NCI-H2196 (cell line): Measurements from ENCODE around the gene DDX49.
A peak's percentile ranks its signal among the peaks of the same experiment; 100 is the strongest.

Experiments used
- DNase-seq: peaks from one replicate; lab custom pipeline; 2025; ENCODE audit not compliant: unreplicated experiment; lab: John Stamatoyannopoulos, UW

DDX49 gene

DNA sequence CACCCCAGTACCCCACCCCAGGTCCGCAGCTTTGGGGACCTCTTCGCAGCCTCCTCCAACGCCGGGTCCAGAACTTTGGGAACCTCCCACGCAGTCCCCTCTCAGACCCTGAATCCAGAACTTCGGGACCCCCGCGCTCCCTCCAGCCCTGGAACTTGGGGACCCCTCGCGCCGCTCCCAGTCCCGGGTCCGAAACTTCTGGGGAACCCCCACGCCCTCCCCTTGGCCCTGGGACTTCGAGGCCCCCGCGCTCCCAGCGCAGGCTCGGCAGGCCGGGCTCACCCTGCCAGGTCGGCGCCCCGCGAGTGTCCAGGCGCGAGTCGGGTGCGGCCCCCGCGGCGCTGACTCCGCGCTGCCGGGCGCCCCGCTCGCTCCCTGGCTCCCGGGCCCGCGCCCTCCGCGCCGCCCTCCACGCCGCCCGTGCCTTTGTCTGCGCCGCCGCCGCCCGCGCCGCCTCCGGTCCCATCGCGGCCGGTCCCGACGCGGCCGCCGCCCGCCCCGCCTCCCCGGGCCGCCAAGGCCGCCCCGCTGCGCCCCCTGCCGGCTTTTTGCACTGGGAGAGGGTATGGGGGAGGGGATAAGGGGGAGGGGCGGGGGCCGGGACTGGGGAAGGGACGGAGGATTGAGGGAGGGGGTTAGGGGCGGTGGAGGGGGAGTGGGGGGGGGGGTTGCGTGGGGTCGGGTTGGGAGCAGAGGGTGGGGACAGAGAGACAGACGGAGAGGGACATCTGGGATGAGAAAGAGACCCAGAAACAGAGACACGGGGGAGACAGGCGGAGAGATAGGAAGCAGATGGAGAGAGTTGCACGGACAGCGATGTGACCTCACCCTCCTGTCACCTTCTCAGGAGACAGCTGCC, 21.5 kb downstream of the DDX49 start, which contains the start of gene HOMER3:
HOMER3 (minus strand) TSS at position 449 of the 859 bp plus-strand sequence. CDS start 2,235 bp downstream, outside the sequence.
- DNase-seq = peak; percentile 86

GRCh38 chr19:18941628-18942354, 22.3 kb downstream of the DDX49 start:
- no peak for DNase-seq

DNA sequence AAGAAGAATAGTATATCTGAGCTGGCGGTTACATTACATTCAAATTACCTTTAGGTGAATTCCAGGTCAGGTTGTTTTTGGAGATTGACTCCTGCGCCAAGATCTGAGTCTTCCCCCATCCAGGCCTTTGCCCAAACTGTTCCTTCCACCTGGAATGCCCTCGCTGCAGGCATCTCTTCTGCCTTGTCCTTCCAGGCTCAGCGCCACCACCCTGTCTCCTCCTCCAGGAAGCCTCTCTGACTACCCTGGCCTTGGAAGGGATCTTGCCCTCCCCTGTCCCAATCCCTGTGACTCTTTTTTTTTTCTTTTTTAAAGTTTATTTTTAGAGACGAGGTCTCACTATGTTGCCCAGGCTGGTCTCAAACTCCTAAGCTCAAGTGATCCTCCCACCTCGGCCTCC, 23.2 kb downstream of the DDX49 start:
- DNase-seq = no peak

- no peak for DNase-seq
Observed at GRCh38 chr19:18943465-18943864, 23.9 kb downstream of the DDX49 start.

GRCh38 chr19:18945297-18945696, 25.8 kb downstream of the DDX49 start:
- no peak for DNase-seq

DNA sequence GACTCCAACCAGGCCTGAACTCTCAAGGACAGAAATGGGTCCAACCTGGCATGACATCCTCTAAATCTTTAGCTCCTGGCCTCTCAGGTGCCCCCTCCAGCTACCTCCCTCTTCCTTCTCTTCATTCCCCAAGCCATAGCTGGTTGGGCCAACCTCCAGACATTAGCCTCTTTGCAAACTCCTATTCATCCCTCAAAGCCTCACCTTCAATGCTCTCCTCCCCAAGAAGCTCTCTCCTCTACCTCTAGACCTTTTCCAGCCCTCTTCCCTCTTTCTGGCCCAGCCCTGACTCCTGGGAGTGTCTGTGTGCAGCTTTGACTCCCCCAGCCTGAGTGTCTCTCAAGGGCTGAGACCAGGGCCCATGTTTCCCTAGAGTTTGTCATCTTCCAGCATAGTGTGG, 26.8 kb downstream of the DDX49 start:
- no peak for DNase-seq

- no peak for DNase-seq
Observed at GRCh38 chr19:18946918-18947317, 27.4 kb downstream of the DDX49 start.

- no peak for DNase-seq
Observed at GRCh38 chr19:18948075-18948975, 28.8 kb downstream of the DDX49 start.

GRCh38 chr19:18948976-18949356, 29.5 kb downstream of the DDX49 start:
- DNase-seq = no peak

GRCh38 chr19:18949858-18950257, 30.3 kb downstream of the DDX49 start:
- no peak for DNase-seq

- no peak for DNase-seq
Observed at GRCh38 chr19:18951721-18952281, 32.3 kb downstream of the DDX49 start.

GRCh38 chr19:18952364-18953003, 33.0 kb downstream of the DDX49 start:
- peak; percentile 40 for DNase-seq

DNA sequence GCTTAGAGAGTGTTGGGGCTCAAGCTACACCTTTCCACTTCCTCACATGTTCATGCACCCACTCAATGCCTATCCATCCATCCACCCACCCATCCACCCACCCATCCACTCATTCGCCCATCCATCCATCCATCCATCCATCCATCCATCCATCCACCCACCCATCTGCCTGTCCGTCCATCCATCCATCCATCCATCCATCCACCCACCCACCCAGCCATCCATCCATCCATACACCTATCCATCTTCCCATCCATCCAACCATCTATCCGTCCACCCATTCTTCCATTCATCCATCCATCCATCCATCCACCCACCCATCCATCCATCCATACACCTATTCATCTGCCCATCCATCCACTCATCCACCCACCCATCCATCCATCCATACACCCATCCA, 34.6 kb downstream of the DDX49 start:
- DNase-seq = no peak

- no peak for DNase-seq
Observed at GRCh38 chr19:18955042-18955441, 35.5 kb downstream of the DDX49 start.

- DNase-seq = no peak
Observed at GRCh38 chr19:18960370-18960769, 40.9 kb downstream of the DDX49 start.

DNA sequence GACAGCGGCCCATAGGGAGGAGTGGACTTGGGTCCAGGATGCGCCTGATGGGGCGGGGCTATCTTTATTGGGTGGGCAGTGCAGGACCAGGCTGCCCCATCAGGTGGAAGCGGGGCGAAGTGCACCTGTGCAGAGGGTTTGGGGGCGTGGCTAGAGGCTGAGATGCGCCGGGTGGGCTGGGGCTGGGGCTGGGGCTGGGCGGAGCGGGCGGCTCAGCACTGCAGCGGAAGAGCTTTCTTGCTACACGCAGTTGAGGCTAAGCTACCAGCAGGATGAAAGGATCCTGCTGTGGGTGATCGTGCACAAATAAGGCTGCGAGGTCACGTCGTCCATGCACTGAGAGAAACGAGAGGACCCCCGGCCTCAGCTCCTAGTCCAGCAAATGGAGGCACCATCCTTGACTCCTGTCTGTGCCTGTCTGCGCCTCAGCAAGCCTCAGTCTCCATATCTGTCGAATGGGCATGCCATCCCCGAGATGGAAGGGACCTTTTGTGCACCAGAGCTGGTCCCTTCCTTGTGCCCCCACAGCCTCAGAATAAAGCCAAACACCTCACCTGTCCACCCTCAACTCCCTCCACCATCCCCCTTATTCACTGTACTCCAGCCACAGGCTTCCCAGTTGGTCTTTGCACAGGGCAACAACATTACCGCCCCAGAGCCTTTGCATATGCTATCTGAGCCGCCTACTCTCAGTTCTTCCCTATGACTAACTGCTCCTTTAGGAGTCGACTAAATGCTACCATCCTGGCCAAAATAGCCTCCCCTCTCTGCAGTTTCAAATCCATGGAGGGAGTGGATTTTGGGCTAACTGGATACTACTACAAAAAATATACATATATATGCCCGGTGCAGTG, 42.5 kb downstream of the DDX49 start:
- DNase-seq = no peak

GRCh38 chr19:18964121-18964520, 44.6 kb downstream of the DDX49 start:
- no peak for DNase-seq

GRCh38 chr19:18966307-18966706, 46.8 kb downstream of the DDX49 start:
- DNase-seq = peak; percentile 15

- no peak for DNase-seq
Observed at GRCh38 chr19:18967358-18968146, 48.0 kb downstream of the DDX49 start.
